HCT116 (cell line): ENCODE measurements around the gene PPIF. TPM values are rescaled to one million over a fixed set of nuclear protein-coding genes. Genes with fewer than 3 reads are reported as not detected.

Experiments used
- ATAC-seq: fragments of 200-7000 bp; cut with Tn5 transposase; 2 replicates; pipeline ENCODE4 v1.9.1; 2020; ENCODE audit warnings: mild to moderate bottlenecking, moderate library complexity
- BruUV-seq: library from RNA; stranded (reverse); fragments of 400-500 nt; replicated peaks from 2 replicates; lab custom pipeline; 2021; lab: Mats Ljungman, UMichigan
- CTCF ChIA-PET: fragments of 300-600 bp; sonication (Branson Sonifier 250); formaldehyde crosslinking; loops from one replicate; lab custom pipeline; 2021; ENCODE audit warnings: antibody characterized with exemption; lab: Charles Lee
- POLR2A ChIA-PET: fragments of 300-600, 350-600 bp; sonication (Branson Sonifier 250); formaldehyde crosslinking; loops from one replicate; lab custom pipeline; 2021; ENCODE audit warnings: antibody characterized with exemption; lab: Charles Lee
- RAD21 ChIA-PET, 2 experiments: fragments of 300-600 bp; sonication (Branson Sonifier 250); formaldehyde crosslinking; loops; one replicate each; lab custom pipeline; 2023; ENCODE audit warnings: low total read pairs in 2 of 2; ENCODE audit not compliant: uncharacterized antibody in 2 of 2, unreplicated experiment in 2 of 2, low non-redundant PET in 1 of 2; lab: Charles Lee
- DNase-seq: peaks from one replicate; pipeline ENCODE4 v3.0.0-alpha.2; 2010; ENCODE audit warnings: low read depth, low spot score
- H2AFZ ChIP-seq: fragments of 200-600 bp; shearing (Covaris generic), sonication (generic); 2 replicates; pipeline ENCODE4 v1.6.1; 2017; ENCODE audit warnings: low read depth, mixed run types, mixed read lengths, antibody characterized with exemption, low read length; ENCODE audit not compliant: poor library complexity, severe bottlenecking
- H3K27ac ChIP-seq: 2 replicates; pipeline ENCODE4 v1.5.1; 2012; ENCODE audit warnings: low read depth, low read length
- H3K27me3 ChIP-seq: fragments of 200-600 bp; sonication (generic); 2 replicates; pipeline ENCODE4 v1.6.1; 2016; ENCODE audit warnings: mixed run types, low read length, mixed read lengths; ENCODE audit not compliant: insufficient read depth
- H3K36me3 ChIP-seq, 2 experiments: fragments of 200-500 bp in 1 of 2; fragments of 200-600 bp in 1 of 2; sonication (Bioruptor generic) in 1 of 2; sonication (generic) in 1 of 2; 2 replicates each; pipeline versions ENCODE4 v1.5.1 to v1.6.1; 2014 to 2016; ENCODE audit warnings: low read length in 2 of 2, inconsistent platforms in 1 of 2, mixed read lengths in 1 of 2, mixed run types in 1 of 2; ENCODE audit not compliant: insufficient read depth in 2 of 2, control insufficient read depth in 1 of 2
- H3K4me1 ChIP-seq, 2 experiments: fragments of 200-600 bp in 1 of 2; sonication (generic) in 1 of 2; 2 replicates each; pipeline versions ENCODE4 v1.5.1 to v1.6.1; 2012 to 2017; ENCODE audit warnings: low read length in 2 of 2, inconsistent platforms in 1 of 2, mild to moderate bottlenecking in 1 of 2, mixed read lengths in 1 of 2, mixed run types in 1 of 2, moderate library complexity in 1 of 2; ENCODE audit not compliant: insufficient read depth in 2 of 2, control insufficient read depth in 1 of 2
- H3K4me2 ChIP-seq: fragments of 200-600 bp; sonication (generic); 2 replicates; pipeline ENCODE4 v1.6.1; 2017; ENCODE audit warnings: mixed run types, low read length, mixed read lengths
- H3K4me3 ChIP-seq, 2 experiments: fragments of 200-600 bp in 1 of 2; sonication (generic) in 1 of 2; replicated peaks in 1 of 2; 2 replicates each; pipeline ENCODE4 v1.5.1; 2011 to 2016; ENCODE audit warnings: low read length in 2 of 2, control low read depth in 1 of 2, low read depth in 1 of 2, mild to moderate bottlenecking in 1 of 2, mixed read lengths in 1 of 2, mixed run types in 1 of 2
- H3K79me2 ChIP-seq: fragments of 200-600 bp; sonication (generic); 2 replicates; pipeline ENCODE4 v1.6.1; 2017; ENCODE audit warnings: mild to moderate bottlenecking, mixed run types, low read length, moderate library complexity, mixed read lengths; ENCODE audit not compliant: insufficient read depth
- H3K9ac ChIP-seq: fragments of 200-600 bp; sonication (generic); 2 replicates; pipeline ENCODE4 v1.6.1; 2016; ENCODE audit warnings: low read length, mixed read lengths
- H3K9me2 ChIP-seq: fragments of 200-600 bp; sonication (generic), shearing (Covaris generic); 2 replicates; pipeline ENCODE4 v1.6.1; 2017; ENCODE audit warnings: mixed run types, mild to moderate bottlenecking, moderate library complexity; ENCODE audit not compliant: insufficient read depth
- H3K9me3 ChIP-seq, 2 experiments: fragments of 200-500 bp in 1 of 2; fragments of 200-600 bp in 1 of 2; sonication (Bioruptor generic) in 1 of 2; sonication (generic) in 1 of 2; 2 replicates each; pipeline ENCODE4 v1.6.1; 2014 to 2017; ENCODE audit warnings: low read length in 2 of 2, mixed read lengths in 2 of 2, inconsistent platforms in 1 of 2, low read depth in 1 of 2, mild to moderate bottlenecking in 1 of 2, mixed run types in 1 of 2, moderate library complexity in 1 of 2; ENCODE audit not compliant: control insufficient read depth in 1 of 2, insufficient read depth in 1 of 2
- H4K20me1 ChIP-seq: fragments of 200-600 bp; sonication (generic), shearing (Covaris generic); 2 replicates; pipeline ENCODE4 v1.6.1; 2017; ENCODE audit warnings: mixed run types, mild to moderate bottlenecking, moderate library complexity; ENCODE audit not compliant: insufficient read depth
- CBX3 ChIP-seq: IDR thresholded peaks from 2 replicates; pipeline ENCODE4 v1.6.1; 2012; ENCODE audit warnings: low read depth
- ELF1 ChIP-seq: IDR thresholded peaks from 2 replicates; pipeline ENCODE4 v1.6.1; 2012; ENCODE audit warnings: low read depth, borderline replicate concordance
- EZH2 ChIP-seq: fragments of 200-600 bp; sonication (generic); IDR thresholded peaks from 2 replicates; pipeline ENCODE4 v1.6.1; 2017; ENCODE audit warnings: antibody characterized with exemption, mixed run types
- EZH2phosphoT487 ChIP-seq: fragments of 200-600 bp; IDR thresholded peaks from 2 replicates; pipeline ENCODE4 v1.6.1; 2018; ENCODE audit warnings: antibody characterized with exemption, borderline replicate concordance
- FOSL1 ChIP-seq: IDR thresholded peaks from 2 replicates; pipeline ENCODE4 v1.6.1; 2012; ENCODE audit warnings: low read depth
- JUND ChIP-seq: IDR thresholded peaks from 2 replicates; pipeline ENCODE4 v1.6.1; 2012
- POLR2A ChIP-seq: IDR thresholded peaks from 2 replicates; pipeline ENCODE4 v1.7.0; 2011; ENCODE audit warnings: borderline replicate concordance; ENCODE audit not compliant: insufficient read depth, insufficient read length; ENCODE audit errors: extremely low read depth
- RAD21 ChIP-seq: IDR thresholded peaks from 2 replicates; pipeline ENCODE4 v1.6.1; 2012; ENCODE audit warnings: low read depth, mild to moderate bottlenecking
- SP1 ChIP-seq: IDR thresholded peaks from 2 replicates; pipeline ENCODE4 v1.6.1; 2012; ENCODE audit warnings: low read depth
- SRF ChIP-seq: IDR thresholded peaks from 2 replicates; pipeline ENCODE4 v1.6.1; 2012; ENCODE audit warnings: low read depth
- TCF7L2 ChIP-seq: IDR thresholded peaks from 2 replicates; pipeline ENCODE4 v1.7.0; 2011; ENCODE audit warnings: borderline replicate concordance, inconsistent platforms; ENCODE audit not compliant: insufficient read depth, insufficient read length; ENCODE audit errors: extremely low read depth
- YY1 ChIP-seq: IDR thresholded peaks from 2 replicates; pipeline ENCODE4 v1.6.1; 2011; ENCODE audit warnings: low read length, low read depth, moderate library complexity, mild to moderate bottlenecking; ENCODE audit not compliant: insufficient replicate concordance; ENCODE audit errors: extremely low read depth
- ZFX ChIP-seq: fragments of 450-650 bp; IDR thresholded peaks from 2 replicates; pipeline ENCODE4 v1.6.1; 2017
- ZNF274 ChIP-seq: fragments of 200-500 bp; sonication (Bioruptor generic); IDR thresholded peaks from 2 replicates; pipeline ENCODE4 v1.6.1; 2014; ENCODE audit warnings: mild to moderate bottlenecking, low read depth, low read length, inconsistent platforms
- intact Hi-C: fragments of 100-400 bp; cut with micrococcal nuclease; formaldehyde crosslinking; loops from 2 replicates; pipeline ENCODE4 v1.10.0; 2022
- total RNA-seq: library from RNA; stranded (reverse); gene quantifications from one replicate; pipeline ENCODE4 v1.2.1, GENCODE V29; 2021; ENCODE audit not compliant: unreplicated experiment
- TF ChIP-seq, protein P1 (sequence below), 3 experiments: fragments of 200-600 bp in 1 of 3; sonication (generic) in 1 of 3; IDR thresholded peaks in 2 of 3; conservative IDR thresholded peaks in 1 of 3; 2 replicates each; pipeline ENCODE4 v1.5.1; 2012 to 2017; ENCODE audit warnings: low read depth in 2 of 3, low read length in 2 of 3, antibody characterized with exemption in 1 of 3, borderline replicate concordance in 1 of 3, control low read depth in 1 of 3, mild to moderate bottlenecking in 1 of 3, mixed read lengths in 1 of 3, mixed run types in 1 of 3, moderate library complexity in 1 of 3; ENCODE audit not compliant: insufficient read depth in 1 of 3
- TF ChIP-seq, protein P2 (sequence below): IDR thresholded peaks from 2 replicates; pipeline ENCODE4 v1.6.1; 2012; ENCODE audit warnings: low read depth
- TF ChIP-seq, protein P3 (sequence below): IDR thresholded peaks from 2 replicates; pipeline ENCODE4 v1.6.1; 2012

The PPIF gene
- total RNA-seq, 1 experiment from 2014 or later = 85.0 TPM

DNA sequence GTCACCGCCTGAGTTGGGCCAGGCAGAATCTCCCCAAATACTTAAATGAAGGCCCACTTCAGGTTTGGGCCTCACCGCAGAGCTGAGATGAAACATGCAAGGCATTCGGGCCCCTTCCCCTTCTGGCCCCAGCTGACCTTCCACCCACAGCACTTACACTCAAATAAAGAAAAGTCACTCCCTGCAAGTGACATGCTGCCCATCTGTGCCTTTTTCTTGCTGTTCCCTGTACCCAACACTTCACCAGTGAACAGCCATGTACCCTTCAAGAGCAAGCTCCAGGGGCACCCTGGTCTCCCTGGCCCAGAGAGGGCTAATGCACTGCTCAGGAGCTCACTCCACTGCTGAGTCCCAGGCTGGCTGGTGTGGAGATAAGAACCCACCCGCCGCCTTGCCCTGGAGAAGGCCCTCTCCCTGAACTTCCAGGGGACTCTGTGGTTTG lies 57.4 kb downstream of the PPIF start:
- Histone ChIP-seq H3K4me2 (no peak overlapping the region), H3K9me3 (no peaks in the 10 kb centered on the region), H3K36me3 (no peaks in the 10 kb centered on the region), H4K20me1 (no peaks in the 10 kb centered on the region), H2AFZ (no peak overlapping the region), H3K27ac (no peak overlapping the region), H3K4me3 (no peak overlapping the region), H3K9me2 (no peaks in the 10 kb centered on the region), H3K27me3 (no peaks in the 10 kb centered on the region), H3K9ac (no peak overlapping the region), H3K79me2 (no peaks in the 10 kb centered on the region), H3K4me1 (no peaks in the 10 kb centered on the region)
- no peak for DNase-seq
- intact Hi-C loops = no loop called here
- RAD21 ChIA-PET = no interaction called here
- CTCF ChIA-PET = no interaction called here
- BruUV-seq = no TSS peak
- TF ChIP-seq JUND (no peak), TCF7L2 (no peak), ZNF274 (no peak), EZH2phosphoT487 (no peak), EZH2 (no peak), SRF (no peak), YY1 (no peak), ELF1 (no peak), RAD21 (no peak), CBX3 (no peak), ZFX (no peak), FOSL1 (no peak), SP1 (no peak), POLR2A (no peak)
- TF ChIP-seq, protein P1, sequence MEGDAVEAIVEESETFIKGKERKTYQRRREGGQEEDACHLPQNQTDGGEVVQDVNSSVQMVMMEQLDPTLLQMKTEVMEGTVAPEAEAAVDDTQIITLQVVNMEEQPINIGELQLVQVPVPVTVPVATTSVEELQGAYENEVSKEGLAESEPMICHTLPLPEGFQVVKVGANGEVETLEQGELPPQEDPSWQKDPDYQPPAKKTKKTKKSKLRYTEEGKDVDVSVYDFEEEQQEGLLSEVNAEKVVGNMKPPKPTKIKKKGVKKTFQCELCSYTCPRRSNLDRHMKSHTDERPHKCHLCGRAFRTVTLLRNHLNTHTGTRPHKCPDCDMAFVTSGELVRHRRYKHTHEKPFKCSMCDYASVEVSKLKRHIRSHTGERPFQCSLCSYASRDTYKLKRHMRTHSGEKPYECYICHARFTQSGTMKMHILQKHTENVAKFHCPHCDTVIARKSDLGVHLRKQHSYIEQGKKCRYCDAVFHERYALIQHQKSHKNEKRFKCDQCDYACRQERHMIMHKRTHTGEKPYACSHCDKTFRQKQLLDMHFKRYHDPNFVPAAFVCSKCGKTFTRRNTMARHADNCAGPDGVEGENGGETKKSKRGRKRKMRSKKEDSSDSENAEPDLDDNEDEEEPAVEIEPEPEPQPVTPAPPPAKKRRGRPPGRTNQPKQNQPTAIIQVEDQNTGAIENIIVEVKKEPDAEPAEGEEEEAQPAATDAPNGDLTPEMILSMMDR (IDR thresholded peaks at IDR 0.05 in 2 of 3, conservative IDR thresholded peaks at IDR 0.05 in 1 of 3; ENCODE audit: borderline replicate concordance in 1 of 3, insufficient read depth in 1 of 3, low read depth in 2 of 3, low read length in 2 of 3) = no peak
- TF ChIP-seq, protein P2, sequence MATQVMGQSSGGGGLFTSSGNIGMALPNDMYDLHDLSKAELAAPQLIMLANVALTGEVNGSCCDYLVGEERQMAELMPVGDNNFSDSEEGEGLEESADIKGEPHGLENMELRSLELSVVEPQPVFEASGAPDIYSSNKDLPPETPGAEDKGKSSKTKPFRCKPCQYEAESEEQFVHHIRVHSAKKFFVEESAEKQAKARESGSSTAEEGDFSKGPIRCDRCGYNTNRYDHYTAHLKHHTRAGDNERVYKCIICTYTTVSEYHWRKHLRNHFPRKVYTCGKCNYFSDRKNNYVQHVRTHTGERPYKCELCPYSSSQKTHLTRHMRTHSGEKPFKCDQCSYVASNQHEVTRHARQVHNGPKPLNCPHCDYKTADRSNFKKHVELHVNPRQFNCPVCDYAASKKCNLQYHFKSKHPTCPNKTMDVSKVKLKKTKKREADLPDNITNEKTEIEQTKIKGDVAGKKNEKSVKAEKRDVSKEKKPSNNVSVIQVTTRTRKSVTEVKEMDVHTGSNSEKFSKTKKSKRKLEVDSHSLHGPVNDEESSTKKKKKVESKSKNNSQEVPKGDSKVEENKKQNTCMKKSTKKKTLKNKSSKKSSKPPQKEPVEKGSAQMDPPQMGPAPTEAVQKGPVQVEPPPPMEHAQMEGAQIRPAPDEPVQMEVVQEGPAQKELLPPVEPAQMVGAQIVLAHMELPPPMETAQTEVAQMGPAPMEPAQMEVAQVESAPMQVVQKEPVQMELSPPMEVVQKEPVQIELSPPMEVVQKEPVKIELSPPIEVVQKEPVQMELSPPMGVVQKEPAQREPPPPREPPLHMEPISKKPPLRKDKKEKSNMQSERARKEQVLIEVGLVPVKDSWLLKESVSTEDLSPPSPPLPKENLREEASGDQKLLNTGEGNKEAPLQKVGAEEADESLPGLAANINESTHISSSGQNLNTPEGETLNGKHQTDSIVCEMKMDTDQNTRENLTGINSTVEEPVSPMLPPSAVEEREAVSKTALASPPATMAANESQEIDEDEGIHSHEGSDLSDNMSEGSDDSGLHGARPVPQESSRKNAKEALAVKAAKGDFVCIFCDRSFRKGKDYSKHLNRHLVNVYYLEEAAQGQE = no peak
- TF ChIP-seq, protein P3, sequence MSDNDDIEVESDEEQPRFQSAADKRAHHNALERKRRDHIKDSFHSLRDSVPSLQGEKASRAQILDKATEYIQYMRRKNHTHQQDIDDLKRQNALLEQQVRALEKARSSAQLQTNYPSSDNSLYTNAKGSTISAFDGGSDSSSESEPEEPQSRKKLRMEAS = no peak
- no peak for ATAC-seq
- POLR2A ChIA-PET = no interaction called here
